ENCODE measurements around the gene SORT1.
"Not testable (repeated sequence)": the region's sequence is repeated elsewhere in the genome, so short reads cannot be mapped to it uniquely, and the experiment has no call there.

The SORT1 gene

DNA sequence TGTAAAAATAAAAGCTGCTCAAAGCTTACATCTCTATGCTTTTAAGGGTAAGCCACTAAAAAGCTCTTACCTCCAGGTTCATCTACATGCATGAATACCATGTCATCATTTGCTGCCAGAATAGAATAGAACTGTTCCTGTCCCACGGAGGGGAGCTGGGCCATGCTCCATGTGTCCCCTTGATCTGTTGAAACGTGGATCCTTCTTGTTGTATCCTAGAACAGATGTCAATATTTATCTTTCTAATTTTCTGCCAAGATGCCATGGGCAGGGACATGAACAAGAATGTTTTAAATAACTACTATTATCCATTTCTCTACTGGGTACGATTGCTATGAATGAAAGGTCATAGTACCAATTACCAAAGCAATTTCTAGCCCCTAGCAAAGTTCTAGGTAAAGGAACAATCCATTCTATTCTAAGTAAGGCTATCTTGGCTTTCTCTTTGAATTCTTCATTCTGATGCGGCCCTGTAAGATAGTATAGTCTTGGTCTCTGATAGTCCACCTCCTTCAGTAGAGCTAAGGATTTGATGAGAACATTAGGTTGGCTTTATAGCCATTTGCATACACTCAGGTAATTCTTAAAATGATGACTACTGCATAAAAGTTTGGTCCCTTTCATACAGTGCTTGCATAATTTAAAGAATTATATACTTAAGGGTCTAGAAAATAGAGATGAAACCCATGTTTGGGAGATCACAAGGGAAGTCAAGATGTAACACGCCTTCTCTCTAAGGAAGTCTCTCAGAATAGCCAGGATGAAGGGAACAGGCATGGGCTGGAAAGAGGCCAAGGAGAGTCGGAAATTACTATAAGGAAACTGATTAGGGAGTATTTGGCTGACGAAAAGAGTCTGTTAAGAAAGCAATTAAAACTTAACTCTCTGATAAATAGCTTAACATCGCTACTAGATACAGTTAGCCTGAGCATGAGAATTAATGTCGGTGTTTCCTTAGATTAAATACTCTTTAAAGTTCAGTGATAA is 55.5 kb downstream of the SORT1 start:
- no peak for DNase-seq (ENCODE audit: low spot score)

DNA sequence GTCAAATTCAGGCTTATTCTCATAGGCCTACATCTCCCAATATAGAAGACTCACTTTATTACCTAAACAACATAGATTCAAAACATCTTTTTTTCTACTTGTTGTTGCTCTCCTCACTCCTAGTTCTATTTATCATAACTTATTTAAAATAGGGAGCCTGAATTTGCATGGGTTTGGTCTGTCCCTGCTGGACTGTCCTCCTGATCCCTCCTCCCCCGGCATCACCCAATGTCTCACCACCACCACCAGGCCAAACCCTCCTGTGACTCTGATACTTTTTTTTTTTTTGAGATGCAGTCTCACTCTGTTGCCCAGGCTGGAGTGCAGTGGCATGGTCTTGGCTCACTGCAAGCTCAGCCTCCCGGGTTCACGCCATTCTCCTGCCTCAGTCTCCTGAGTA is 59.1 kb downstream of the SORT1 start:
- no peak for DNase-seq (ENCODE audit: low spot score)

DNA sequence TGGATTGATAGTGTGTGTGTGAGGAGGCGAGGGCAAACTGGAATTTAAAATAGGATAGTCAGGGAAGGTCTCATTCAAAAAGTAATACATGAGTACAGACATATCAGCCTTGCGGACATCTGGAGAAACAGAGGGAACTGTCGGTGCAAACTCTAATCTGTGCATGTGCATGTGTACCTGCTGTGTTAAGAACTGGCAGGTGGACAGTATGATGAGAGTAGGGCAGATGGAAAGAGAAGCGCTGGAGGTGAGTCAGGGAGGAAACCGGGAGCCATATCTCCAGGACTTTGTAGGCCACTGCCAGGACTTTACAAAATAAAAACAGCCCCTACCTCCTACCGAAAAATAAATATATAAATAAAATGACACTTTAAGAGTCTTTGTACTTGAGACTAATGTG is 59.6 kb downstream of the SORT1 start:
- DNase-seq (ENCODE audit: low spot score), result no peak

DNA sequence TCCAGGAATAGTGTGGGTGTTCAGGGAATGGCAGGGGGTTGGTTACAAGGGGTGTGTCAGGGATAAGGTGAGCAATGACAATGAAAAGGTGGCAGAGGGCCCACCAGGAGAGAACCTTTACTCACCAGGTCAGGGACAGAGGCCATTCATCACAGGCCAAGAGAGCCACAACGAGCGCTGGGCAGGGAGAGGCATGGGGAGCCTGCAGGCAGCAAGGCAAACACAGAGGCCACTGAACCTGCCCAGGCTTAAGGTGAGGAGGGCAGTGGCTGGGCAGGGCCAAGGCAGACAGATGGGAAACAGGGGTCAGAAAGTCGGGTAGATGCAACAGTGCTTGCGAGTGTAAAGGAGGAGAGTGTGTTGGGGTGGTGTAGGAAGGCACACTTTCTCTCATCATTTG is 62.6 kb downstream of the SORT1 start:
- no peak for DNase-seq (ENCODE audit: low spot score)

DNA sequence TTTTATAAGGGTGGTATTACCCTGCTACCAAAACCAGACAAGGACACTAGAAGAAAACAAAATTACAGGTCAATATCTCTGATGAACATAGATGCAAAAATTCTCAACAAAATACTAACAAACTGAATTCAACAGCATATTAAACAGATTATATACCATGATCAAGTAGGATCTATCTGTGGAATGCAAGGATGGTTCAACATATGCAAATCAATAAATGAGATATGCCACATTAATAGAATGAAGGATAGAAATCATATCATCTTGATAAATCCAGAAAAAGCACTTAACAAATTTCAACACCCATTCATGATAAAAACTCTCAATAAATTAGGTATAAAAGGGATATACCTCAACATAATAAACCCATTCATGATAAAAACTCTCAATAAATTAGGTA is 66.6 kb downstream of the SORT1 start:
- DNase-seq (ENCODE audit: low spot score), result no peak

DNA sequence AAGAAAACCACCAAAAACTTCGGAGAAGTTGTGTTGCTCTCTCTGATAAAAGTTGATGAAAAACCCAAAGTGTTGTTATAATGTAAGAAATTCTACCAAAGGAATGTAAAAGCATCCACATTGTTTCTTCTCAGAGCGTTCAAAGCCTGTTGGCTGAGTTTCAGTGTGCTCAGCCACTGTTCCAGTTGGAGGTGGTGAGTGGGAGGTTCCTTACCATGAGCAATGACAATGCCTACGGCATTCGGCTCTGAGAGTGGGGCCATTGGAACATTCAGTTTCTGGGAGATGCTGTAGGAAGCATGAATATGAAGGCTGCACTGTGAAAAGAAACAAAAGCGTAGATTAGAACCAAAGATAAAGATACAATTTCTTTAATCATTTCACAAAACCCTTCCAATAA is 70.4 kb downstream of the SORT1 start:
- no peak for DNase-seq (ENCODE audit: low spot score)

DNA sequence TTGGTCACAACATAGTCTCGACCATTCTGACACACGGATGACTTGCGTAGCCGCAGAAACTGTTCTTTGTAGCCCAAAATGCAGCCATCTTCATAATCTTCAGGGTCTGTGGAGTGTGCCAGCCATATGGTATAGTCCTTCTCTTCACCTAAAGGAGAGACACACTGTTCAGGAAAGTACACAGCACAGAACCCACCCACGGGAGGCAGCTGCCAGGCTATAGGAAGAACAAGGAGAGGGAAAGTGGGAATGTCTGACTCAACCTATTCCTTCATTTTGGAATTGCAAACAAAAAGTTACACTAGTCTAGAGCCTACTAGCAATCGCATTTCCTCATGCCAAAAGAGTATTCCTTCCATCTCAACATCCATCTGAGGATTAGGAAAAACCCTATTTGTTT is 74.7 kb downstream of the SORT1 start:
- no peak for DNase-seq (ENCODE audit: low spot score)

DNA sequence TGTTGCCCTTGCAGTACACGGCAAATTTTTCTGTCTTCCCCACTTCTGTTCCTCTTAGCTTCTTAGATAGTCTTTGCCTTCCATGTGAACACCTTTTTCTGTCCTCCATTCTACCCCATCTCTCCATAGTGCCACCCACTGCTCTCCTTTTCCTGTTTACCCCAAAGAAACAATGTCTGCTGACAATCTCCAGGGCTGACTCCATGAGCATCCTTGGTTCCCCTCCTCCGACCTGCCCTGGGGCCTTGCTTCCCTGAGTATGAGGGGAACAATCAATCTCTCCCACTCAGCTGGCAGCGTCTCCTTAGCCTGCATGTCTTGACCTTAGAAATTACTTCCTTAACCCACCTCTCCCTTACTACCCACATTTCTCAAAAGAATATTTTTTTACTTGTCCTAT is 78.6 kb downstream of the SORT1 start:
- no peak for DNase-seq (ENCODE audit: low spot score)

DNA sequence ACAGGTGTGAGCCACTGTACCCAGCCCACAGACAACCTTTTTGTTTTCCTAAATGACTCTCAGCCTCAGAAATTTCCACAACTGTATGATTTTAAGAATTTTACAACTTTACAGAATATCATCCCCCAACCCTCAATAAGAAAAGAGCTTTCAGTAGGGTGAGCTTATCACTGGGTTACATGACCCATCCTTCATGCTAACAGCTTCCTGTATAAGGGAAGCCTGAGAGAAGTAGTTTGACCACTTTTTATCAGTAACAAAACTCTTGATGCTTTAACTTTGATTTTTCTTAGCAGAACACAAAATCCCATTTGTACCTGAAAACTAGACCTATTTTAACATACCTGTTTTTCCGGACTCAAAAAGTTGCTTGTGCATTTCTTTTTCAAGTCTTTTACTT is 81.2 kb downstream of the SORT1 start:
- DNase-seq (ENCODE audit: low spot score), result no peak

DNA sequence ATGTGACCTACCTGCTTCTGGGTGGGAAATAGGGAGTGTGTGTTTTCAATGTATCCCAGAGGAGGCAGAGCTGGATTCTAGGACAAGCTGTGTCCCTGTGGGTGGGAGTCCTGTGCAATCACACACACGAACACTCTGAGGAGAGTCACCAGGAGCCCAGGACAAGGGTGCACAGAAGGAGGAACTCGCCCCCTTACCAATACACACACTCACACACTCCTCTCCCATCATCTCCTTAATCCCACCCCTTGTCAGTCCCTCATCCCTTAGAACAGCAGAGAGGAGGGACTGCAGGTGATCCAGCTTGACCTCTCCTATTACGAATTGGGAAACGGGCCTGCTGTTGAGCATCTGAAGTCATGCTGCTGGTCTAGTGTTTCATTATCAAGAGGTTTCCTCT is 82.4 kb downstream of the SORT1 start:
- DNase-seq (ENCODE audit: low spot score), result no peak

DNA sequence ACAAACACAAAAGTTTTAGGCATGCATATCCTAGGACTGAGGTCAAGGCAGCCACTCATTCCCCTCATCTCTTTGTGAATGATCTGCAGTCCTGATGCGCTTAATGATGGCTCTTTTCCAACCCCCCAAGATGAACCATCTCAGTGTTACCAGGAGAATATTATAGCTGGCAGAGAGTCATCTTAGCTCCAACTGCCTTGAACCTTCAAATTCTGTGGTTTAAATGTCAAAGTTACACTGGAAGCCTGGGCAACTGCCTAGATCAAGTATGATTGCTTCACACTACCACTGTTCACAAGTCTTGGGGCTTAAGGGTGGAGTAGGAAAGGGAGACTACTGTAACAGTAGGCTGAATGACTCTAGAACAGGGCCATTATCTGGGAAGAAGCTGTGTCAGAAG is 82.9 kb downstream of the SORT1 start:
- no peak for DNase-seq (ENCODE audit: low spot score)

DNA sequence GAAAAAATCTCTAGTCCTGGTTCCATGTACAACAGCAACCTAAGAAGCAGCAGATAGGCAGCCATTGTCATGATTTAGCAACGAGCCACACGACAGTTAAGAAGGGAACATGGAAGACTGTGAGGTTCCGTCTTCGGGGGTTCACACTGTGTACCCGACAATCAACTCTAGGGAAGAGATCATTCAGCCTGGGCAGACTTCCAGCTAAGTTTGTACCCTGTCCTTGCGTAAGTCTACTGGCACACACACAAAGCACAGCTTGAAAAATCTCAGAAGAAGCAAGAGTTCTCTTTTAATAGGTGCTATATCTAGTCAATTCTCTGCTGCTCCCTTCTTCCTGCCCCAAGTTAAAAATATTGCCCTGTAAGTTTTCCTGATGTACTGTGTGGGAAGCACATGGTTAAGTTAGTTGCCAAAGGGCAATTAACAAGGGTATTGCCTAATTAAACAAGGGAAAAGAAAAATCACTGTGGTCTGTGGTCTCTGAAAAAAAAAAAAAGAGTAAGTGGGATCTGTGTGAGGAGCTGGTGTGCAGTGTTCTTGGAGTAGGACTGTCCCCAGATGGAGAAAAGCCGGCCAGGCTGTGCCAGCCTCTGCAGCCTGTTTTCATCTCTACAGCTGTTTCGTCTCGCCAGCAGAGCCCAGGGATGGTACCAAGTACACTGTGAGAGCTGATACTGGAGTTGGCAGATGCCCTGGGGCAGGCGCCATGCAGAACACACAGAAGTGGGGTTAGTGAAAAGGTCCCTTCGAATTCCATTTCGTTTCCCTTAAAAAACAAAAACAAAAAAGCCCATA is 84.5 kb downstream of the SORT1 start:
- DNase-seq (ENCODE audit: low spot score), result no peak

DNA sequence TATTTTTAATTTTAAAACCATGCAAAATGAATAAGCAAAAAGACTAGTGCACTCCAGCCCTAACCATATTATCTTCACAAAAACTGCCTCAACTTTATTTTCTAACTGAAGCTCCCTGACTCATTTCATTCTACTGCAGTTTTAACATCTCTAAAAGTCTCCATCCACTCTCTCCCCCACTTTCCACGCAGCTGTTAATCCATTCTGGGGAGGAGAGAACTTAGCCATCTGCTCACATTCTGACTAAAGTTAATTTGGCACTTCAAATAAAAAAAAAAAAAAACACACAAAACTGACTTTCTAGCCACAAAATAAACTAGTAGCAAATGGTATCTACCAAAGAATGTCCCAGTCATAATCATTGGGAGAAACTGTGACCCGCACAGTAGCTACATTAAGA is 85.5 kb downstream of the SORT1 start:
- no peak for DNase-seq (ENCODE audit: low spot score)

DNA sequence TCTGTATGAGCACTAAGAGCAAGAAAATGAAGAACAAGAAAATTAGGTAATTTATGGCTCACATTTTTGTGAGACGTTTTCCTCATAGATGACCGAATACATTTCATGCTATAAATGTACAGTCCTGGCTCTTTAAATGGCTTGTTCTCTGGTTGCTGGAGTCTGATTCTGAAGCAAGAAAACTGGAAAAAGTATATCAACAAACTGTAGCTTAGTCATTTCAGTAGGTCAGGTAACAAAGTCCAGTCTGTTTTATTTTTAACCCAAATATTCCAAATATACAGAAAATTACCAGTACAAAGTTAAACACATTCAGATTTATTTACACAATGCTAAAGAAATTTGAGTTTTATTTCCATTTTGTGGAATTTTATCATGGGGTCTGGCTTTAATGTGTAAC is 88.4 kb downstream of the SORT1 start:
- no peak for DNase-seq (ENCODE audit: low spot score)

DNA sequence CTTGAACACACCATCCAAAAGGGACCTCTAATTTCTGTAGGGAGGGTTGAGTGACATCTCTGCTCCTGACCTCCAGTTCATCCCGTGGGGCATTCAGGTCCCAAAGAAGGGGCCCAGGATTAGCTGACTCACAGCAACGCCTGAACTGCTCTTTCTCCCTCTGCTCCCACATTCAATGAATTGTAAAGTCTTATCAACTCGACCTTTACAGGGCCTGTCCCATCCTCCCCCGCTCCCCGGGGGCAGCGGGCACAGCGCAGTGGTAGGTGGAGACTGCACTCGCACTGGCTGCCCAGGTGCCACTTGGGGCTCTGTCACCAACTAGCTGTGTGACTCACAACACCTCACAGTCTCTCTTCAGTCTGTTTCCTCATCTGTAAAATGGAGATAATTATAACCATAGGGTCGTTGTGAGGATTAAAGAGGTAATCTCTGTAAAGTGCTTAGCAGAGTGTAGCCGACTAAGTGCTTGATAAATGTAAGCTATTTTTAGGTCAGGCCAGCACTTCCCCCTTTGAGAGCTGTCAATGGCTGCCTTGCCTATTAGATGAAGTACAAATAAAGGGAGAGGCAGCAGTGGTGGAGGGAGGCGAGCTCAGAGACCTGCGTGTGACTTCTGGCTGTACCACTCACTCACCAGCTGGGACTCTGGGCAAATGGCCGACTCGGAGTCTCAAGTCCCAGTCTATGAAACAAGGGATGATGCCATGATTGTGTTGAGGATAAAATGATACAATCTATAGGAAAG is 90.3 kb downstream of the SORT1 start:
- no peak for DNase-seq (ENCODE audit: low spot score)

DNA sequence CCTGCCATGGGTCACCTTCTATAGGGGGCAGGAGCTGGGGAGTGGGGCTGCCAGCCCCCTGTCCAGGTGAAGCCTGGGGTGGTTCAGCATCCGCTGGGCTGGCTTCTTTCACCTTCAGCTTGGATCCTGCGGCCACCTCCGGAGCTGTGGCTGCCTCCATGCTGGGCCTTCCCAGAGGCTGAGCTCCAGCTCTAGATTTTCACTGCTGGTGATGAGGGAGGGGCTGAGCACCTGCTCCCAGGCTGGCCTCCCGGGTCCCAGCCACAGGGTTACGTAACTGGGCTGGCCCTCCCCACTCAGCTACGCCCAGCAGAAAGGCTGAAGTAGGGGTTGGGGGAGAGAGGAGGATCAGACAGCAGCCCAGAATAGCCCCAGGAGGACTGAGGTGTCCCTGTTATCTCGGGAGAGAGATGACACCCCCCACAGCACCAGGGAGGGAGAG is 90.9 kb downstream of the SORT1 start, which contains the start of gene MYBPHL:
Gene MYBPHL (minus strand): TSS at position 180 of the 442 bp plus-strand sequence. CDS start 20 bp downstream, at position 160.
- no peak for DNase-seq (ENCODE audit: low spot score)

DNA sequence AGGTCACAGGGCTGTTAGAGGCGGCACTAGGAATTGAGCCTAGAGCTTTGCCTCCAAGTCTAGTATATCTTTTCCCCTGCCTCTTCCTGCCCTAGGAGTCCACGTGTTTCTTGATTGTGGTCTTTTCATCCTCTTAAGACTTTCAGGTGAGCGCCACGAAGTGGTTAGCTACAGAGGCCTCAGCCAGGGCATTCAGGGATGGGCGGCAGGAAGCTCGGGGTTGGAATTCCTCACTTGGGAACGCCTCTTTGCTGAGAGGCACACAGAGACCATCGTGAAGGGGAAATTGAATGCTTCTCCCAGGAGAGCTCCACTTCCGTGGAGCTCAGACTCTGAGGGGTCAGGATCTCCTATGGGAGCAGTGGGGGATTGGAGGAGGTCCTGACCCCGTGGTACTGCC is 91.7 kb downstream of the SORT1 start:
- not testable (repeated sequence) for DNase-seq (ENCODE audit: low spot score)

DNA sequence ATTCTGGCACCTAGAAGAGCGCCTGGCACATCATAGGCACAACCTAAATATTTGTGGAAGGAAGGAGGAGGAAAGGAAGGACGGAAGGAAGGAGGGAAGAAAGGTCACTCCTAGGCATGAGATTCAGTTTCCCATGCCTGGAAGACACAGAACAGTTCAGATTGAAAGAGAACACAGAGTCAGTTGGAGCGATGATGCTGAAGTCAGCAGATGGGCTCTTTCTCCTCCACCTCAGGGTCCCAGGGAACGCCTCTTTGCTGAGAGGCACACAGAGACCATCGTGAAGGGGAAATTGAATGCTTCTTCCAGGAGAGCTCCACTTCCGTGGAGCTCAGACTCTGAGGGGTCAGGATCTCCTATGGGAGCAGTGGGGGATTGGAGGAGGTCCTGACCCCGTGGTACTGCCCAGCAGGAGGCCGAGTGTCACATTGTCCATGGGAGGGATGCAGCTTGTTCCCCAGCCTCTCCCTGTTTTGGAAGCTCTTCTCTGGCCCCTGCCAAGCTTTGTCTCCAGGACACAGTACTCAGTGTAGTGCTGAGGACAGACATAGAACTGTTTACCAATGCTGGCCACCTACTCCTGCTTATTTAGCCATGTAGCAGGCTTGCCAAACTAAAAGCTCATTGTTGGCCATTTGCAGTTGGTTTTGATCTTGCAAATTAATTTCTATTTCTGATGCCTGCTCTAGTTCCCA is 93.3 kb downstream of the SORT1 start:
- DNase-seq (ENCODE audit: low spot score), result no peak

DNA sequence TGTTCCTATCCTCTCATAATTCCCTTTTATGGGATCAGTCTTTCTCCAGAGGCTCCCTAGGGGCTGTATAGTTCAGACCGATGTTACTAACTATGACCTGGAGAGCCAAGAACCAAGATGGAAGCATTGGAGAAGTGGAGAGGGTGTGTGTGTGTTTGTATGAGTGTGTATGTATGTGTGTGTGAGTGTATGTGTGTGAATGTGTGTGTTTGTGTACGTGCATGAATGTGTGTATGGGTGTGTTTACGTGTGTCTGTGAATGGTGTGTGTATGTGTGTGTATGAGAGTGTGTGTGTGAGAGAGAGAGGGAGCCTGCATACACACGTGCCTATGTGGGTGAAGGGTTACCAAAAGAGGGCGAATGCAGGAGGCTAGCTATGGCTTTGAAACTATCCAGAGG is 95.8 kb downstream of the SORT1 start:
- no peak for DNase-seq (ENCODE audit: low spot score)

DNA sequence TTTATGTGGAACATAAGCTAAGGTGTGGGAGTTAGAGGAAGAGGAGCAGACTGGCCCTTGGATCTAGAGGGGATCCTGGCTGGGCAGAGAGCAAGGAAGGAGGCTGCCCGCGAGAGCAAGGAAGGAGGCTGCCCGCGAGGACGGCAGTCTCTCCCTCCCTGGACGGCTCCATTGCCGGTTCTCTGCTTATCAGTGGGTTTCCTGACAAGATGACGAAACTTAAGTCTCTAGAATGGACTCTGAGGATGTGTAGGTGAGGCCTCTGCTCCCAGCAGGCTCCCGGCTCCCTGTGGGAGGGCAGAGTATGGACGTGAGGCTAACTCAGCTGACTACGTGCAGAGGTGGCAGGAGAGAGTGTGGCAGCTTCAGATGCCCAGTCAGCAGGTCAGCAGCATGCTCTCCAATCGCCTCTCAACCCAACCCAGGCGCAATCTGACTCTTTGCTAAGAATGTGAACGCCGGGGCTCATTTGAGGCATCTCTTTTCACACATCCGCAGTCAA is 97.0 kb downstream of the SORT1 start:
- no peak for DNase-seq (ENCODE audit: low spot score)
